Tibial nerve (tissue), 4 donors: ENCODE data around the gene CTBP1. TPM values are rescaled to one million over a fixed set of nuclear protein-coding genes. Genes with fewer than 3 reads are reported as not detected.

Source experiments
- DNase-seq, 2 donors: peaks; one replicate each; pipeline ENCODE4 v3.0.0-alpha.2; 2019; ENCODE audit warnings: low spot score in 2 of 2
- H3K27ac ChIP-seq, 4 donors: fragments of 200-600 bp; sonication (generic) in 3 of 4; one replicate each; pipeline ENCODE4 v1.5.1; 2017 to 2019; ENCODE audit warnings: mild to moderate bottlenecking in 1 of 4
- H3K27me3 ChIP-seq, 2 donors: fragments of 200-600 bp; sonication (generic) in 1 of 2; one replicate each; pipeline versions ENCODE4 v1.5.1 to v1.6.0; 2017 to 2019
- H3K36me3 ChIP-seq, 3 donors: fragments of 200-600 bp; sonication (generic); one replicate each; pipeline ENCODE4 v1.5.1; 2018 to 2019
- H3K4me1 ChIP-seq, 4 donors: fragments of 200-600 bp; sonication (generic) in 3 of 4; one replicate each; pipeline ENCODE4 v1.5.1; 2017 to 2019
- H3K4me3 ChIP-seq, 4 donors: fragments of 200-600 bp; sonication (generic) in 3 of 4; one replicate each; pipeline ENCODE4 v1.5.1; 2017 to 2019; ENCODE audit warnings: mild to moderate bottlenecking in 1 of 4, moderate library complexity in 1 of 4
- H3K9me3 ChIP-seq, 4 donors: fragments of 200-600 bp; sonication (generic) in 3 of 4; one replicate each; pipeline ENCODE4 v1.5.1; 2017 to 2019
- EP300 ChIP-seq, 2 donors: sonication (generic); formaldehyde crosslinking; IDR thresholded peaks; one replicate each; pipeline ENCODE4 v1.6.1; 2017; ENCODE audit warnings: antibody characterized with exemption in 2 of 2, mild to moderate bottlenecking in 1 of 2
- POLR2A ChIP-seq, 2 donors: fragments of 450-650 bp; IDR thresholded peaks; one replicate each; pipeline ENCODE4 v1.6.1; 2017; ENCODE audit warnings: antibody characterized with exemption in 2 of 2, mild to moderate bottlenecking in 2 of 2, moderate library complexity in 2 of 2
- whole genome bisulfite sequencing, 2 donors: methylation state at CpG; one replicate each; pipeline ENCODE4 v1.1.5; 2018; 5-methylcytosine and 5-hydroxymethylcytosine counted together
- total RNA-seq, 4 donors: library from RNA; depleted of rRNA; stranded (reverse); fragments of >200 nt; gene quantifications; one replicate each; pipeline ENCODE4 v1.1.0, GENCODE V29; 2016
- TF ChIP-seq, protein P1 (sequence below), 5 experiments: fragments of 200-600 bp in 3 of 5; fragments of 450-650 bp in 2 of 5; sonication (generic) in 3 of 5; IDR thresholded peaks; one replicate each; pipeline ENCODE4 v1.5.1; 2016 to 2019; ENCODE audit warnings: antibody characterized with exemption in 5 of 5, mild to moderate bottlenecking in 3 of 5, moderate library complexity in 2 of 5

The CTBP1 gene
- total RNA-seq, 4 donors from 2014 or later, result 134 to 255 (median 193) TPM

DNA sequence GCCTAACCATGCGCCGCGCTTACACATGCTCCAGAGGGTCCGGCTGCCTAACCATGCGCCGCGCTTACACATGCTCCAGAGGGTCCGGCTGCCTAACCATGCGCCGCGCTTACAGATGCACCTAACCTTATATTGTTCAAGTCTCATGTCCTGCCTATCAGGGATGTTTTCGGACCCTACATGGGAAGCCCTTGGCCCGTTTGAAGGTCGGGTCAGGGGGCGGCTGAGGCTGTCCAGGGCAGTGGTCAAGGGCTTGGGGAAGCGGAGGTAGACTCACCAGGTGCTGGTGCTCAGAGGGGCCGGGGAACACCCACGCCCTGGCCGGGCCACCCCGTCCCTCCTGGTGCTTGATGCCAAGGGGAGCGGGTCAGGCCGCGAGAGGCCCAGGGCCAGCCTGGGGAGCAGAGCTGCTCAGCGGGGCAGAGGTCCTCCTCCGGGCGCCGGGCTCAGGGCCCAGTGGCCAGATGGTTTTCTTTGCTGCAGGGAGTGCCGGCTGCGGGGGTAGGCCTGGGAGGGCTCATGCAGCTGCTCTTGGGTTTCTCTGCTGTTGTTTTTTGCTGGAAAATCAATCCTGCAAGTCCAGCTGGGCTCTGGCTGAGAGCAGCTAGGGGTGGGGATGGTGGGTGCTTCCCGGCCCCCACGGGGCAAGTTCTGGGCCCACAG lies 41.2 kb downstream of the CTBP1 start:
- TF ChIP-seq, protein P1, sequence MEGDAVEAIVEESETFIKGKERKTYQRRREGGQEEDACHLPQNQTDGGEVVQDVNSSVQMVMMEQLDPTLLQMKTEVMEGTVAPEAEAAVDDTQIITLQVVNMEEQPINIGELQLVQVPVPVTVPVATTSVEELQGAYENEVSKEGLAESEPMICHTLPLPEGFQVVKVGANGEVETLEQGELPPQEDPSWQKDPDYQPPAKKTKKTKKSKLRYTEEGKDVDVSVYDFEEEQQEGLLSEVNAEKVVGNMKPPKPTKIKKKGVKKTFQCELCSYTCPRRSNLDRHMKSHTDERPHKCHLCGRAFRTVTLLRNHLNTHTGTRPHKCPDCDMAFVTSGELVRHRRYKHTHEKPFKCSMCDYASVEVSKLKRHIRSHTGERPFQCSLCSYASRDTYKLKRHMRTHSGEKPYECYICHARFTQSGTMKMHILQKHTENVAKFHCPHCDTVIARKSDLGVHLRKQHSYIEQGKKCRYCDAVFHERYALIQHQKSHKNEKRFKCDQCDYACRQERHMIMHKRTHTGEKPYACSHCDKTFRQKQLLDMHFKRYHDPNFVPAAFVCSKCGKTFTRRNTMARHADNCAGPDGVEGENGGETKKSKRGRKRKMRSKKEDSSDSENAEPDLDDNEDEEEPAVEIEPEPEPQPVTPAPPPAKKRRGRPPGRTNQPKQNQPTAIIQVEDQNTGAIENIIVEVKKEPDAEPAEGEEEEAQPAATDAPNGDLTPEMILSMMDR (IDR thresholded peaks at IDR 0.05), result no peak
- TF ChIP-seq EP300 (IDR thresholded peaks at IDR 0.05), result peak in 1 of 2 donors; percentile 58
- H3K27me3 ChIP-seq, result no peaks in the 10 kb centered on the region
- peaks cover 5 to 72% (median 63%) of the 10 kb centered on the region in 4 donors for H3K4me1 ChIP-seq
- H3K27ac ChIP-seq, result peak overlapping the region in 3 of 4 donors; percentile 13 to 81 (median 72)
- WGBS, 2 donors, result 54 to 59% methylated on average over 24 to 27 of the region's 31 CpGs
- H3K36me3 ChIP-seq, result peaks cover 0 to 16% (median 5%) of the 10 kb centered on the region in 3 donors
- no peaks in the 10 kb centered on the region for H3K9me3 ChIP-seq
- no peak overlapping the region for H3K4me3 ChIP-seq
- DNase-seq, result peak in 1 of 2 donors; percentile 56

DNA sequence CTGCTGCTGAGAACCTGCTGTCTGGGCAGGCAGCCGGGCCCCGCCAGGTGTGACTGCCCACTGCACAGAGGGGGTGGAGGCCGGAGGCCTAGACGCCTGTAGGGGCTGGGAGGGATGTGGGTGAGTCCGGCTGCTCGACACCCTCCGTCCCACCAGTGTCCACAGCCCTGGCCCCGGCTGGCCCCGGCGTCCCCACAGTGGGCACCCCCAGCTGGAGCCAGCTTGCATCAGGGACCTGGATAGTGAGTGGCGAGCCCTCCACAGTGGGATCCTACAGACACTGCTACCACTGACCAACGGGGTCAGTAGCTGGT lies 41.8 kb downstream of the CTBP1 start:
- H3K4me3 ChIP-seq, result no peak overlapping the region
- peaks cover 0 to 10% (median 5%) of the 10 kb centered on the region in 3 donors for H3K36me3 ChIP-seq
- WGBS, 2 donors, result 86 to 90% methylated on average over 10 to 11 of the region's 12 CpGs
- DNase-seq, result peak in 1 of 2 donors; percentile 10
- no peaks in the 10 kb centered on the region for H3K9me3 ChIP-seq
- TF ChIP-seq, protein P1 (IDR thresholded peaks at IDR 0.05), result no peak
- TF ChIP-seq EP300 (IDR thresholded peaks at IDR 0.05), result no peak
- no peak for TF ChIP-seq POLR2A (IDR thresholded peaks at IDR 0.05)
- peaks cover 5 to 70% (median 62%) of the 10 kb centered on the region in 4 donors for H3K4me1 ChIP-seq
- H3K27ac ChIP-seq, result no peak overlapping the region
- H3K27me3 ChIP-seq, result no peaks in the 10 kb centered on the region

DNA sequence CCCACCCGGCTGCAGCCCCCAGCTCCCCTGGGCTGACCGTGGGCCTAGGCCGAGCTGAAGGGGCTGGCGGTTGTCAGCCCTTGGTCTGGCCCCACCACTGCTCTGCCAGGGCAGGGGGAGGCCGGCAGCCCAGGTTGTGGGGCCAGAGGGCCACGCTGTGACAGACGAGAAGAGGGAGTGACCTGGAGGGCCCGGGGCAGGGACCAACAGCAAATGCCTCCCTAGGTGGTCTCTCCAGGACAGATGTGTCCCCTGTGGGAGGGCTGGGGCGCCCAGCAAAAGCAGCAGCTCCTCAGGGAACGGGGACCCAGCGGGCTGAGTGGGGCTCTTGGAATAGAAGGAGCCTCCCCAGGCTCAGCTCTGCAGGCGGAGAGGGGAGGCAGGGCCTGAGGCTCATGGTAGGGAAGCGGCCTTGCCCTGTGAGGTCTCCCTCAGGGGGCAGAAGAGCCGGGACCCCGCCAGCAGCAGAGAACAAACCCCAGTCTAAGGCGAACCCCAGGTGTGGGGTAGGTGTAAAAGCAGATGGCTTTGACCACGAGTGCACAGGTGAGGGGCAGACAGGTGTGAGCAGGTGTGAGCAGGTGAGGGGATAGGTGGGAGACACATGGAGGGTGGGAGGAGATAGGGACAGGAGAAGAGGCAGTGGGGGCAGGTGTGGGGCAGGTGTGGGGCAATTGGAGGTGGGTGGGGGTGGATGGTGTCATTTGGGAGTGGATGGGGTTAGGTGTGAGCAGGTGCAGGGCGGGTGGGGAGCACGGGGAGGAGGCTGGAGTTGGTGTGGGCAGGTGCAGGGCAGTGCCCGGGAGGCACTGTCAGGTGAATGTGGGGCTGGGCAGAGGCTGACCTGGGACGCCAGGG lies 42.4 kb downstream of the CTBP1 start:
- WGBS, 2 donors, result 89 to 90% methylated on average over 20 of the region's 21 CpGs
- no peaks in the 10 kb centered on the region for H3K9me3 ChIP-seq
- H3K27me3 ChIP-seq, result no peaks in the 10 kb centered on the region
- TF ChIP-seq, protein P1 (IDR thresholded peaks at IDR 0.05), result no peak
- TF ChIP-seq POLR2A (IDR thresholded peaks at IDR 0.05) (no peak), EP300 (IDR thresholded peaks at IDR 0.05) (no peak)
- H3K36me3 ChIP-seq, result peaks cover 0 to 7% (median 0%) of the 10 kb centered on the region in 3 donors
- no peak overlapping the region for H3K27ac ChIP-seq
- H3K4me1 ChIP-seq, result peaks cover 5 to 70% (median 60%) of the 10 kb centered on the region in 4 donors
- DNase-seq, result peak in 1 of 2 donors; percentile 4
- H3K4me3 ChIP-seq, result no peak overlapping the region

DNA sequence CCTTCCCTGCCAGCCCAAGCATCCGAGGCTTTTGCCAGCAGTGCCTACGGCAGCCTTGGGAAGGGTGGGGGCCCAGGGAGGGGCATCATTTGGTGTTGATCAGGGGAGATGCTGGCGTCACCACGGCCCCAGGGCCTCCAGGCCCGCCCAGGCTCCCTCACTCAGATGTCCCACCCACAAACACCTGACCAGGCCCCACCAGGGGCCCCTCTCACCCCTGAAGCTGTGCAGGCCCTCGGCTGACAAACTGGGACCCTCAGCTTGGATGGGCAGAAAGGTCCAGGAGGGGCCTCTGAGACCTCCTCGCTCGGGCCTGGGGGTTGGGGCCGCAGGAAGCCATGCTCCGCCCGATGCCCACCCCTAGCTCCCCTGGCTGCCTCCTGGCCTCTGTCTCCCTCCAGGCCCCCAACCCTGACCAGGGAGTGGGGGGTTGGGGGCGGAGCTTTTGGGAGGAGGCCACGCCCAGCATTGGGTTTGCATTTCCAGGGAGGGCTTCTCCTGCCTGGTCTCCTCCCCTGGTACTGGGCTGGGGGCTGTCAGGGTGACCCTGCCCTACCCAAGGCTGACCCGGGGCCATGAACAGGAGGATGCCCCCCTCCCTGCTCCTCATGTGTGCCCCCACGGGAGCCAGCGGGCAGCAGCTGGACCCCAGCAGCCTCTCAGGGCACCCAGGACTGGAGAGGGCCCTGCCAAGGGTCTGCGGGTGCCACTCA lies 43.2 kb downstream of the CTBP1 start:
- no peak overlapping the region for H3K4me3 ChIP-seq
- H3K4me1 ChIP-seq, result peaks cover 5 to 73% (median 60%) of the 10 kb centered on the region in 4 donors
- no peaks in the 10 kb centered on the region for H3K9me3 ChIP-seq
- no peaks in the 10 kb centered on the region for H3K27me3 ChIP-seq
- no peak overlapping the region for H3K27ac ChIP-seq
- TF ChIP-seq EP300 (IDR thresholded peaks at IDR 0.05) (no peak), POLR2A (IDR thresholded peaks at IDR 0.05) (no peak)
- TF ChIP-seq, protein P1 (IDR thresholded peaks at IDR 0.05), result no peak
- whole genome bisulfite sequencing, 2 donors, result 92 to 95% methylated on average over 10 to 11 of the region's 17 CpGs
- DNase-seq, result peak in 1 of 2 donors; percentile 6
- peaks cover 0 to under 1% (median 0%) of the 10 kb centered on the region in 3 donors for H3K36me3 ChIP-seq
